ENCODE results near the gene TMEM8B.

DNA sequence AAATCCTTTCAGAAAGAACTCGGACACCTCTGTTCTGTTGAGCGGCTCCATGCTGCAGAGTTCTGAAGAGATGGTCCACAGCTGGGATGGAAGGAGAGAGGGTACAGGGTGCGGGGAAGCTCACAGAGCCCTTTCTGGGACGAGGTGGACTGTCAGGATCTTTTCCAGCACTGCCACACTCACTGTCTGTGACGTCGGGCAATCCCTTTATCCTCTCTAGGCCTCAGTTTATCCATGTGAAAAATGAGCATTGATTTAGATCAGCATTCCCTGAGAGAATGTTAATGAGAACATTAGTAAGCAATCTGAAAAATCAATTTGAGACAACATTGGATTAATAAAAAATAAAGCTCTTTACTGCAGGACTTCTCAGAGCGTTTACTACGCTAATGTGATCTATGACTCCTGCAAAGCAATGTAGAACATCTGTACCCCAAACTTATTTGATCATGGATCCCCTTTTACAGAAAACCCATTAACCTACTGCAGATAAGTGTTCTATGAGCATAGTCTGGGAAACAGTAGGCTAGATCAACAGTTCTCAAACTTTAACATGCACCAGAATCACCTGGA is 41.4 kb downstream of the TMEM8B start, which contains the start of gene OR13J1:
- TF ChIP-seq, protein P1, sequence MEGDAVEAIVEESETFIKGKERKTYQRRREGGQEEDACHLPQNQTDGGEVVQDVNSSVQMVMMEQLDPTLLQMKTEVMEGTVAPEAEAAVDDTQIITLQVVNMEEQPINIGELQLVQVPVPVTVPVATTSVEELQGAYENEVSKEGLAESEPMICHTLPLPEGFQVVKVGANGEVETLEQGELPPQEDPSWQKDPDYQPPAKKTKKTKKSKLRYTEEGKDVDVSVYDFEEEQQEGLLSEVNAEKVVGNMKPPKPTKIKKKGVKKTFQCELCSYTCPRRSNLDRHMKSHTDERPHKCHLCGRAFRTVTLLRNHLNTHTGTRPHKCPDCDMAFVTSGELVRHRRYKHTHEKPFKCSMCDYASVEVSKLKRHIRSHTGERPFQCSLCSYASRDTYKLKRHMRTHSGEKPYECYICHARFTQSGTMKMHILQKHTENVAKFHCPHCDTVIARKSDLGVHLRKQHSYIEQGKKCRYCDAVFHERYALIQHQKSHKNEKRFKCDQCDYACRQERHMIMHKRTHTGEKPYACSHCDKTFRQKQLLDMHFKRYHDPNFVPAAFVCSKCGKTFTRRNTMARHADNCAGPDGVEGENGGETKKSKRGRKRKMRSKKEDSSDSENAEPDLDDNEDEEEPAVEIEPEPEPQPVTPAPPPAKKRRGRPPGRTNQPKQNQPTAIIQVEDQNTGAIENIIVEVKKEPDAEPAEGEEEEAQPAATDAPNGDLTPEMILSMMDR (IDR thresholded peaks at IDR 0.05) = no peak
- TF ChIP-seq POLR2AphosphoS5 (IDR thresholded peaks at IDR 0.05) = no peak
- TF ChIP-seq EP300 (IDR thresholded peaks at IDR 0.05) = no peak

Measured in gastroesophageal sphincter (tissue), 3 donors.